ENCODE data around the gene GIGYF1. TPM values are rescaled to one million over a fixed set of nuclear protein-coding genes. Genes with fewer than 3 reads are reported as not detected.

Gene GIGYF1
- total RNA-seq, 4 donors from 2014 or later = 8.0 to 24.2 (median 13.8) TPM

- Histone ChIP-seq H3K27me3 (no peaks in the 10 kb centered on the region), H3K4me3 (no peak overlapping the region), H3K27ac (no peak overlapping the region), H3K36me3 (peaks cover 44 to 80% (median 57%) of the 10 kb centered on the region in 3 donors), H3K4me1 (peaks cover 12 to 45% (median 31%) of the 10 kb centered on the region in 3 donors), H3K9me3 (no peaks in the 10 kb centered on the region)
- intact Hi-C loops (cut with DNase I) = no loop called here
- no peak for DNase-seq
- 87% methylated on average over 14 of the region's 22 CpGs; no CpG with 5 or more reads in 1 of the 2 donors for WGBS, 2 donors
- TF ChIP-seq CTCF (IDR thresholded peaks at IDR 0.05) (no peak), POLR2A (IDR thresholded peaks at IDR 0.05) (no peak)
Observed at GRCh38 chr7:100687261-100687660, 6.8 kb downstream of the GIGYF1 start.

- H3K4me3 ChIP-seq = no peak overlapping the region
- peaks cover 8 to 45% (median 27%) of the 10 kb centered on the region in 3 donors for H3K4me1 ChIP-seq
- no peak overlapping the region for H3K27ac ChIP-seq
- H3K27me3 ChIP-seq = no peaks in the 10 kb centered on the region
- WGBS, 2 donors = 75 to 88% methylated on average over 4 to 5 of the region's 17 CpGs
- no peak for DNase-seq
- intact Hi-C loops (cut with DNase I) = no loop called here
- TF ChIP-seq POLR2A (IDR thresholded peaks at IDR 0.05) (no peak), CTCF (IDR thresholded peaks at IDR 0.05) (no peak)
- no peaks in the 10 kb centered on the region for H3K9me3 ChIP-seq
- peaks cover 49 to 84% (median 57%) of the 10 kb centered on the region in 3 donors for H3K36me3 ChIP-seq
Observed at GRCh38 chr7:100686822-100687211, 7.2 kb downstream of the GIGYF1 start.

GRCh38 chr7:100686201-100686821 lies 7.7 kb downstream of the GIGYF1 start:
- WGBS, 2 donors = 72 to 88% methylated on average over 18 of the region's 33 CpGs
- no peaks in the 10 kb centered on the region for H3K27me3 ChIP-seq
- H3K9me3 ChIP-seq = no peaks in the 10 kb centered on the region
- DNase-seq = no peak
- peaks cover 3 to 45% (median 22%) of the 10 kb centered on the region in 3 donors for H3K4me1 ChIP-seq
- H3K27ac ChIP-seq = no peak overlapping the region
- TF ChIP-seq POLR2A (IDR thresholded peaks at IDR 0.05) (no peak), CTCF (IDR thresholded peaks at IDR 0.05) (no peak)
- intact Hi-C loops (cut with DNase I) = no loop called here
- H3K4me3 ChIP-seq = no peak overlapping the region
- peaks cover 54 to 89% (median 62%) of the 10 kb centered on the region in 3 donors for H3K36me3 ChIP-seq

- WGBS, 2 donors = 85 to 89% methylated on average over 7 to 16 of the region's 17 CpGs
Observed at GRCh38 chr7:100685631-100686145, 8.4 kb downstream of the GIGYF1 start.

More at GRCh38 chr7:100685631-100686145, 8.4 kb downstream of the GIGYF1 start:
- TF ChIP-seq POLR2A (IDR thresholded peaks at IDR 0.05) (no peak), CTCF (IDR thresholded peaks at IDR 0.05) (no peak)
- Histone ChIP-seq H3K27me3 (no peaks in the 10 kb centered on the region), H3K4me1 (peaks cover 4 to 45% (median 18%) of the 10 kb centered on the region in 3 donors), H3K36me3 (peaks cover 55 to 95% (median 62%) of the 10 kb centered on the region in 3 donors), H3K9me3 (no peaks in the 10 kb centered on the region), H3K4me3 (no peak overlapping the region), H3K27ac (no peak overlapping the region)
- DNase-seq = no peak
- intact Hi-C loops (cut with DNase I) = no loop called here

Data from esophagus squamous epithelium (tissue), 5 donors.